ENCODE results near the gene POR.
A peak's percentile ranks its signal among the peaks of the same experiment; 100 is the strongest.

Gene POR

GRCh38 chr7:75961218-75961617 lies 46.3 kb downstream of the POR start:
- Histone ChIP-seq H3K4me1 (ENCODE audit: insufficient read depth, low read length, poor library complexity, severe bottlenecking) (no peaks in the 10 kb centered on the region), H2AFZ (ENCODE audit: low read length) (no peak overlapping the region), H3F3A (ENCODE audit: low read depth) (no peaks in the 10 kb centered on the region), H3K4me3 (ENCODE audit: low read length, poor library complexity, severe bottlenecking) (no peak overlapping the region), H3K27me3 (ENCODE audit: insufficient read depth, low read length, poor library complexity, severe bottlenecking) (no peaks in the 10 kb centered on the region), H3K36me3 (ENCODE audit: insufficient read depth, low read length) (peaks cover 7% of the 10 kb centered on the region; the same call in 1 of the 2 replicates), H3K79me2 (ENCODE audit: insufficient read depth, low read length) (no peaks in the 10 kb centered on the region), H3K4me2 (ENCODE audit: low read depth, low read length, poor library complexity, severe bottlenecking) (no peak overlapping the region), H4K20me1 (ENCODE audit: insufficient read depth, low read length, poor library complexity, severe bottlenecking) (no peaks in the 10 kb centered on the region), H3K9me2 (replicated peaks; ENCODE audit: low read depth, low read length) (no peaks in the 10 kb centered on the region), H3K9ac (ENCODE audit: low read depth, low read length, poor library complexity, severe bottlenecking) (no peak overlapping the region), H3K9me3 (ENCODE audit: insufficient read depth, low read depth, low read length) (no peaks in the 10 kb centered on the region)
- TF ChIP-seq CTCF (conservative IDR thresholded peaks at IDR 0.05; ENCODE audit: low read length) (peak; percentile 23; the same call in 1 of the 2 replicates), EZH2phosphoT487 (IDR thresholded peaks at IDR 0.05; ENCODE audit: borderline replicate concordance) (no peak)

DNA sequence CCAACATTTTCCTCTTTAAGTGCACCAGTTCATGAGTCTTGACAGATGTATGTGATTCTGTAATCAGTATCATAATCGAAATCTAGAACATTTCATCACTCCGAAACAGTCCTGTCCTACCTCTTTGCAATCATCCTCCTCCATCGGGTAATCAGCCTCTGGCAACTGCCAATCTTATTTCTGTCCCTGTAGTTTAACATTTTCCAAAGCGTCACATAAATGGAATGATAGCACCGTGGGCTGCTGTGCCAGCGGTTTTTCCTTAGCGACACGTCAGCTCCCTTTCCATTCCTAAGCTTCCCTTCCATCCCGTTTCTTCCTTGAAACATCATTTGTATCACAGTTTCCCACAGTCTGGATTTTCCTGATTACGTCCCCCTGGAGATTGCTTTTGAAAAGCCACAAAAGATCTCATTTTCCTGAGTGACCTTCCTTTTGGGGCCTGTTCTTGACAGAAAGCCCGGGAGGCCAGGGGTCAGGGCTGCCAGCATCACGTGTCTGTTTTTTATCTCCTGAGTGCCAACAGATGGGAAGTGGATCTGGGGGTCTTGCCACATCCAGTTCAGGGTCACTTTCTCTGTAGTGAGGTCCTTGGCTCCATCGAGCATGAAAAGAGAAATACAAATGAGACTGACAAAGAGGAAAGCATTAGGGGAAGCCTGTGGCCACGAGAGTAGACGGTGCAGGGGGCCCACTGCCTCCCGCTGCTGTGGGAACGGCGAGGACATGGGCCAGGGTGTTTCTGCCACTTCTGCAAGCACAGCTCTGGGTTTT lies 47.8 kb downstream of the POR start:
- H3K9me3 ChIP-seq (ENCODE audit: insufficient read depth, low read depth, low read length) = no peaks in the 10 kb centered on the region
- TF ChIP-seq CTCF (conservative IDR thresholded peaks at IDR 0.05; ENCODE audit: low read length) = no peak
- no peak for TF ChIP-seq EZH2phosphoT487 (IDR thresholded peaks at IDR 0.05; ENCODE audit: borderline replicate concordance)
- H3K4me3 ChIP-seq (ENCODE audit: low read length, poor library complexity, severe bottlenecking) = no peak overlapping the region
- H4K20me1 ChIP-seq (ENCODE audit: insufficient read depth, low read length, poor library complexity, severe bottlenecking) = no peaks in the 10 kb centered on the region
- H3K36me3 ChIP-seq (ENCODE audit: insufficient read depth, low read length) = peaks cover 2% of the 10 kb centered on the region; the same call in 1 of the 2 replicates
- H3F3A ChIP-seq (ENCODE audit: low read depth) = no peaks in the 10 kb centered on the region
- H3K9ac ChIP-seq (ENCODE audit: low read depth, low read length, poor library complexity, severe bottlenecking) = no peak overlapping the region
- H3K4me2 ChIP-seq (ENCODE audit: low read depth, low read length, poor library complexity, severe bottlenecking) = no peak overlapping the region
- no peaks in the 10 kb centered on the region for H3K27me3 ChIP-seq (ENCODE audit: insufficient read depth, low read length, poor library complexity, severe bottlenecking)
- no peaks in the 10 kb centered on the region for H3K9me2 ChIP-seq (replicated peaks; ENCODE audit: low read depth, low read length)
- H3K79me2 ChIP-seq (ENCODE audit: insufficient read depth, low read length) = no peaks in the 10 kb centered on the region
- no peaks in the 10 kb centered on the region for H3K4me1 ChIP-seq (ENCODE audit: insufficient read depth, low read length, poor library complexity, severe bottlenecking)
- no peak overlapping the region for H2AFZ ChIP-seq (ENCODE audit: low read length)

GRCh38 chr7:75963381-75963995 lies 48.5 kb downstream of the POR start:
- no peaks in the 10 kb centered on the region for H3K4me1 ChIP-seq (ENCODE audit: insufficient read depth, low read length, poor library complexity, severe bottlenecking)
- H3K79me2 ChIP-seq (ENCODE audit: insufficient read depth, low read length) = no peaks in the 10 kb centered on the region
- TF ChIP-seq CTCF (conservative IDR thresholded peaks at IDR 0.05; ENCODE audit: low read length) = no peak
- TF ChIP-seq EZH2phosphoT487 (IDR thresholded peaks at IDR 0.05; ENCODE audit: borderline replicate concordance) = no peak
- H4K20me1 ChIP-seq (ENCODE audit: insufficient read depth, low read length, poor library complexity, severe bottlenecking) = no peaks in the 10 kb centered on the region
- H2AFZ ChIP-seq (ENCODE audit: low read length) = no peak overlapping the region
- no peaks in the 10 kb centered on the region for H3K27me3 ChIP-seq (ENCODE audit: insufficient read depth, low read length, poor library complexity, severe bottlenecking)
- H3K4me3 ChIP-seq (ENCODE audit: low read length, poor library complexity, severe bottlenecking) = no peak overlapping the region
- no peaks in the 10 kb centered on the region for H3K9me3 ChIP-seq (ENCODE audit: insufficient read depth, low read depth, low read length)
- no peak overlapping the region for H3K9ac ChIP-seq (ENCODE audit: low read depth, low read length, poor library complexity, severe bottlenecking)
- no peaks in the 10 kb centered on the region for H3K36me3 ChIP-seq (ENCODE audit: insufficient read depth, low read length)
- H3F3A ChIP-seq (ENCODE audit: low read depth) = no peaks in the 10 kb centered on the region
- no peaks in the 10 kb centered on the region for H3K9me2 ChIP-seq (replicated peaks; ENCODE audit: low read depth, low read length)
- no peak overlapping the region for H3K4me2 ChIP-seq (ENCODE audit: low read depth, low read length, poor library complexity, severe bottlenecking)

Measured in Loucy (cell line).